ENCODE measurements around the gene ARFGEF3. TPM values are rescaled to one million over a fixed set of nuclear protein-coding genes. Genes with fewer than 3 reads are reported as not detected.

The ARFGEF3 gene
- total and polyA plus RNA-seq, 7 donors: 1.5 to 5.2 (median 3.5) TPM

- Histone ChIP-seq H3K4me3 (no peak overlapping the region), H3K27me3 (no peaks in the 10 kb centered on the region), H3K27ac (no peak overlapping the region), H3K4me1 (peaks cover 0 to 9% (median 2%) of the 10 kb centered on the region in 4 donors), H3K36me3 (no peaks in the 10 kb centered on the region), H3K9me3 (no peaks in the 10 kb centered on the region)
- TF ChIP-seq POLR2AphosphoS5 (IDR thresholded peaks at IDR 0.05) (no peak), EP300 (IDR thresholded peaks at IDR 0.05) (no peak), CTCF (IDR thresholded peaks at IDR 0.05) (no peak), POLR2A (IDR thresholded peaks at IDR 0.05) (no peak)
- intact Hi-C loops (cut with DNase I): loop anchor here (10.0 kb wide), 1 partner anchor 288 kb away; no protein-coding TSS in a partner anchor
- WGBS, 2 donors: 90 to 94% methylated on average over 6 of the region's 6 CpGs
- DNase-seq: no peak
Observed at GRCh38 chr6:138292482-138292881, 130.7 kb downstream of the ARFGEF3 start.

GRCh38 chr6:138293428-138294395 is 132.0 kb downstream of the ARFGEF3 start:
- intact Hi-C loops (cut with DNase I): loop anchor here (10.0 kb wide), 1 partner anchor 289 kb away; no protein-coding TSS in a partner anchor
- H3K4me3 ChIP-seq: no peak overlapping the region
- H3K27ac ChIP-seq: peak overlapping the region in 1 of 4 donors; percentile 43
- no peaks in the 10 kb centered on the region for H3K36me3 ChIP-seq
- peaks cover 0 to 9% (median 2%) of the 10 kb centered on the region in 4 donors for H3K4me1 ChIP-seq
- no peaks in the 10 kb centered on the region for H3K27me3 ChIP-seq
- 91 to 92% methylated on average over 7 of the region's 7 CpGs for WGBS, 2 donors
- DNase-seq: no peak
- no peak for TF ChIP-seq POLR2A (IDR thresholded peaks at IDR 0.05)
- H3K9me3 ChIP-seq: no peaks in the 10 kb centered on the region

- DNase-seq: no peak
- intact Hi-C loops (cut with DNase I): loop anchor here (10.0 kb wide), 1 partner anchor 292 kb away; no protein-coding TSS in a partner anchor
- TF ChIP-seq CTCF (IDR thresholded peaks at IDR 0.05): no peak
- TF ChIP-seq POLR2AphosphoS5 (IDR thresholded peaks at IDR 0.05): no peak
- no peak for TF ChIP-seq POLR2A (IDR thresholded peaks at IDR 0.05)
- TF ChIP-seq EP300 (IDR thresholded peaks at IDR 0.05): no peak
- H3K4me1 ChIP-seq: peaks cover 0 to 9% (median 2%) of the 10 kb centered on the region in 4 donors
- 92 to 95% methylated on average over 9 of the region's 9 CpGs for WGBS, 2 donors
- no peaks in the 10 kb centered on the region for H3K27me3 ChIP-seq
- H3K9me3 ChIP-seq: no peaks in the 10 kb centered on the region
- no peaks in the 10 kb centered on the region for H3K36me3 ChIP-seq
- no peak overlapping the region for H3K4me3 ChIP-seq
- no peak overlapping the region for H3K27ac ChIP-seq
Observed at GRCh38 chr6:138296381-138296780, 134.6 kb downstream of the ARFGEF3 start.

DNA sequence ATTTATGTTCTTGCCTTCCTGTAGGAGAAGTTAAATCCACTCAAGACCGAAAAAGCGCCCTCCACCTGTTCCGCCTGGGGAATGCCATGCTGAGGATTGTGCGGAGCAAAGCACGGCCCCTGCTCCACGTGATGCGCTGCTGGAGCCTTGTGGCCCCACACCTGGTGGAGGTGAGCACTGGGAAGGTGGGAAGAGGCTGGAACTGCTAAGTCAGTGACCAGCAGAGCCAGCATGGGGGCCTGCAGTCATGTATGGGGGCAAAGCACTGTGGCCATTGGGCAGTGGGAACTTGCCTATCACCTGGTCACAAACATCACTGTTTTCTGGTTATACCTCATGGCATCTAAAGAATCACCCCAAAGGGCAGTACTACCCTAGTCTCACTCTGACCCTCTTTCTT is 135.0 kb downstream of the ARFGEF3 start:
- TF ChIP-seq CTCF (IDR thresholded peaks at IDR 0.05) (no peak), EP300 (IDR thresholded peaks at IDR 0.05) (no peak), POLR2A (IDR thresholded peaks at IDR 0.05) (no peak), POLR2AphosphoS5 (IDR thresholded peaks at IDR 0.05) (no peak)
- H3K36me3 ChIP-seq: no peaks in the 10 kb centered on the region
- DNase-seq: no peak
- no peak overlapping the region for H3K27ac ChIP-seq
- WGBS, 2 donors: 95 to 96% methylated on average over 7 of the region's 7 CpGs
- intact Hi-C loops (cut with DNase I): loop anchor here (10.0 kb wide), 1 partner anchor 292 kb away; no protein-coding TSS in a partner anchor
- peaks cover 0 to 9% (median 2%) of the 10 kb centered on the region in 4 donors for H3K4me1 ChIP-seq
- no peak overlapping the region for H3K4me3 ChIP-seq
- H3K9me3 ChIP-seq: no peaks in the 10 kb centered on the region
- no peaks in the 10 kb centered on the region for H3K27me3 ChIP-seq

GRCh38 chr6:138297761-138298298 is 136.1 kb downstream of the ARFGEF3 start:
- no peak overlapping the region for H3K27ac ChIP-seq
- H3K27me3 ChIP-seq: no peaks in the 10 kb centered on the region
- no peaks in the 10 kb centered on the region for H3K36me3 ChIP-seq
- TF ChIP-seq POLR2AphosphoS5 (IDR thresholded peaks at IDR 0.05) (no peak), EP300 (IDR thresholded peaks at IDR 0.05) (no peak), POLR2A (IDR thresholded peaks at IDR 0.05) (no peak)
- DNase-seq: no peak
- intact Hi-C loops (cut with DNase I): loop anchor here (10.0 kb wide), 1 partner anchor 293 kb away; no protein-coding TSS in a partner anchor
- no peak overlapping the region for H3K4me3 ChIP-seq
- peaks cover 0 to 9% (median 2%) of the 10 kb centered on the region in 4 donors for H3K4me1 ChIP-seq
- H3K9me3 ChIP-seq: no peaks in the 10 kb centered on the region
- WGBS, 2 donors: 43 to 97% methylated on average over 1 of the region's 1 CpG
